ENCODE measurements around the gene SIRT3. TPM values are rescaled to one million over a fixed set of nuclear protein-coding genes. Genes with fewer than 3 reads are reported as not detected.

SIRT3 gene
- total and polyA plus RNA-seq, 2 of the 4 experiments (the other 2 are of a cell fraction), result 5.4 to 18.6 TPM

GRCh38 chr11:198236-198806 lies 37.8 kb downstream of the SIRT3 start:
- Histone ChIP-seq H2AK5ac (ENCODE audit: low read depth, low read length) (no peak overlapping the region; the same call in 1 of the 2 replicates), H2BK120ac (ENCODE audit: low read depth, low read length) (no peak overlapping the region), H3K27me3 (ENCODE audit: control insufficient read depth, insufficient read depth, low read length) (no peaks in the 10 kb centered on the region), H3K4ac (ENCODE audit: low read depth, low read length) (no peak overlapping the region), H3K79me1 (ENCODE audit: low read depth in 1 of 2, low read length in 2 of 2) (peaks cover 6 to 31% of the 10 kb centered on the region in 2 experiments; a peak in 2 of 4 replicates), H2BK15ac (ENCODE audit: low read depth, low read length) (no peak overlapping the region), H2AK9ac (replicated peaks; ENCODE audit: low read depth, low read length, poor library complexity) (no peak overlapping the region), H2BK5ac (ENCODE audit: low read depth, low read length, poor library complexity, severe bottlenecking) (no peak overlapping the region), H4K5ac (ENCODE audit: low read depth, low read length) (no peak overlapping the region), H3K27ac (ENCODE audit: insufficient read depth, low read length) (no peak overlapping the region), H3K14ac (replicated peaks; ENCODE audit: low read depth, low read length) (no peak overlapping the region), H2AFZ (replicated peaks; ENCODE audit: low read length, poor library complexity) (no peak overlapping the region), H3K23ac (ENCODE audit: low read depth, low read length) (no peak overlapping the region), H3K9ac (ENCODE audit: low read depth, low read length) (no peak overlapping the region), H3K36me3 (ENCODE audit: control insufficient read depth, insufficient read depth, low read length) (peaks cover 20% of the 10 kb centered on the region), H3K56ac (ENCODE audit: extremely low read depth, insufficient read depth, low read length) (no peak overlapping the region), H2BK20ac (ENCODE audit: low read depth, low read length) (no peak overlapping the region), H3K4me1 (ENCODE audit: control insufficient read depth, insufficient read depth, low read length) (no peaks in the 10 kb centered on the region), H4K91ac (ENCODE audit: insufficient read depth, low read depth, low read length) (no peak overlapping the region), H3K9me3 (ENCODE audit: control insufficient read depth, insufficient read depth, low read length) (no peaks in the 10 kb centered on the region), H3K4me3 (ENCODE audit: insufficient read depth, low read depth, low read length) (no peak overlapping the region), H4K8ac (ENCODE audit: low read depth in 2 of 2, low read length in 2 of 2) (no peak overlapping the region), H4K20me1 (ENCODE audit: insufficient read depth, low read length) (peaks cover 25% of the 10 kb centered on the region), H3K18ac (ENCODE audit: low read depth, low read length) (no peak overlapping the region), H3K9me1 (ENCODE audit: insufficient read depth, low read length) (peaks cover 12% of the 10 kb centered on the region; the same call in 1 of the 2 replicates), H3K4me2 (ENCODE audit: low read depth, low read length) (no peak overlapping the region)
- WGBS, 2 experiments (ENCODE audit: extremely low coverage in 2 of 2, insufficient read length in 1 of 2), result no CpG with 5 or more reads among the region's 21 CpGs
- intact Hi-C loops (cut with micrococcal nuclease), result no loop called here
- TF ChIP-seq NFE2L2 (IDR thresholded peaks at IDR 0.05; ENCODE audit: low read depth, low read length), result no peak
- TF ChIP-seq BHLHE40 (IDR thresholded peaks at IDR 0.05; ENCODE audit: low read depth, low read length), result no peak
- in situ Hi-C loops (cut with MboI; ENCODE audit: low sequenced_read_pairs), result no loop called here
- CTCF ChIA-PET, result no interaction called here
- no peak for ATAC-seq (ENCODE audit: low read depth)
- POLR2A ChIA-PET (ENCODE audit: unreplicated experiment), result no interaction called here
- dilution Hi-C loops (cut with HindIII; ENCODE audit: low sequenced_read_pairs, unreplicated experiment), result no loop called here
- no peak for DNase-seq
- BruUV-seq (replicated peaks), result no TSS peak

Measured in IMR-90 (cell line).